DND-41 (cell line): ENCODE results near the gene CCNI2.

Experiments used
- EZH2 ChIP-seq: IDR thresholded peaks from 3 replicates; pipeline ENCODE4 v1.6.1; 2012; ENCODE audit warnings: borderline replicate concordance, low read depth, mild to moderate bottlenecking, moderate library complexity, low read length, inconsistent platforms; ENCODE audit not compliant: severe bottlenecking
- TF ChIP-seq, protein P1 (sequence below): IDR thresholded peaks from 2 replicates; pipeline ENCODE4 v1.5.1; 2012; ENCODE audit warnings: borderline replicate concordance, low read length, moderate library complexity, mild to moderate bottlenecking; ENCODE audit not compliant: poor library complexity, severe bottlenecking; ENCODE audit errors: extremely low read depth

GRCh38 chr5:132802044-132802684 is 54.9 kb downstream of the CCNI2 start:
- TF ChIP-seq, protein P1, sequence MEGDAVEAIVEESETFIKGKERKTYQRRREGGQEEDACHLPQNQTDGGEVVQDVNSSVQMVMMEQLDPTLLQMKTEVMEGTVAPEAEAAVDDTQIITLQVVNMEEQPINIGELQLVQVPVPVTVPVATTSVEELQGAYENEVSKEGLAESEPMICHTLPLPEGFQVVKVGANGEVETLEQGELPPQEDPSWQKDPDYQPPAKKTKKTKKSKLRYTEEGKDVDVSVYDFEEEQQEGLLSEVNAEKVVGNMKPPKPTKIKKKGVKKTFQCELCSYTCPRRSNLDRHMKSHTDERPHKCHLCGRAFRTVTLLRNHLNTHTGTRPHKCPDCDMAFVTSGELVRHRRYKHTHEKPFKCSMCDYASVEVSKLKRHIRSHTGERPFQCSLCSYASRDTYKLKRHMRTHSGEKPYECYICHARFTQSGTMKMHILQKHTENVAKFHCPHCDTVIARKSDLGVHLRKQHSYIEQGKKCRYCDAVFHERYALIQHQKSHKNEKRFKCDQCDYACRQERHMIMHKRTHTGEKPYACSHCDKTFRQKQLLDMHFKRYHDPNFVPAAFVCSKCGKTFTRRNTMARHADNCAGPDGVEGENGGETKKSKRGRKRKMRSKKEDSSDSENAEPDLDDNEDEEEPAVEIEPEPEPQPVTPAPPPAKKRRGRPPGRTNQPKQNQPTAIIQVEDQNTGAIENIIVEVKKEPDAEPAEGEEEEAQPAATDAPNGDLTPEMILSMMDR = no peak
- TF ChIP-seq EZH2 = no peak
